CMK (cell line): ENCODE measurements around the gene ARHGAP6.
A peak's percentile ranks its signal among the peaks of the same experiment; 100 is the strongest.
"Not testable (repeated sequence)": the region's sequence is repeated elsewhere in the genome, so short reads cannot be mapped to it uniquely, and the experiment has no call there.

ENCODE experiments used
- DNase-seq: peaks from one replicate; pipeline ENCODE4 v3.0.0-alpha.2; 2010; ENCODE audit warnings: low read depth

Gene ARHGAP6

GRCh38 chrX:11395859-11396258 is 269.9 kb downstream of the ARHGAP6 start:
- DNase-seq, result no peak

- DNase-seq, result no peak
These were observed 271.6 kb downstream of the ARHGAP6 start for GRCh38 chrX:11393949-11394654.

GRCh38 chrX:11386812-11387211 is 278.9 kb downstream of the ARHGAP6 start:
- DNase-seq, result no peak

GRCh38 chrX:11386001-11386523 is 279.7 kb downstream of the ARHGAP6 start:
- no peak for DNase-seq

DNA sequence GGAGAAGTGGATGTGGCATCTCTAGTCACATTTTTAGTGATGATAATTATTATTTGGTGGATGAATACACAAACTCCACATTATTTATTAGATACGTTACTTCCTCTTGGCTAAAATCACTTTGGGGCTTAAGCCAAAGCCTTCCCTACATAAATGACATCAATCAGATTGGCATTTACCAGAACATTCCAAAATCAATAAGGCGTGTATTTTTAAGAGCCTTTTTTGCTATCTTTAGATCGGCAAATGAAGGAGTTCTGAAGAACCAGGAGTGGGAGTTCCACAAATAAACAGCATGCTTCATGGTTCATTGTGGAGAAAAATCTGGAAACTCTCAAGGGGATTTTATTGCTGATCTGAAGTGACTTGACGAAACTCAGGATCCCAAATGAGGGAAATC is 282.8 kb downstream of the ARHGAP6 start:
- no peak for DNase-seq

GRCh38 chrX:11381464-11381863 is 284.3 kb downstream of the ARHGAP6 start:
- DNase-seq, result peak; percentile 34

DNA sequence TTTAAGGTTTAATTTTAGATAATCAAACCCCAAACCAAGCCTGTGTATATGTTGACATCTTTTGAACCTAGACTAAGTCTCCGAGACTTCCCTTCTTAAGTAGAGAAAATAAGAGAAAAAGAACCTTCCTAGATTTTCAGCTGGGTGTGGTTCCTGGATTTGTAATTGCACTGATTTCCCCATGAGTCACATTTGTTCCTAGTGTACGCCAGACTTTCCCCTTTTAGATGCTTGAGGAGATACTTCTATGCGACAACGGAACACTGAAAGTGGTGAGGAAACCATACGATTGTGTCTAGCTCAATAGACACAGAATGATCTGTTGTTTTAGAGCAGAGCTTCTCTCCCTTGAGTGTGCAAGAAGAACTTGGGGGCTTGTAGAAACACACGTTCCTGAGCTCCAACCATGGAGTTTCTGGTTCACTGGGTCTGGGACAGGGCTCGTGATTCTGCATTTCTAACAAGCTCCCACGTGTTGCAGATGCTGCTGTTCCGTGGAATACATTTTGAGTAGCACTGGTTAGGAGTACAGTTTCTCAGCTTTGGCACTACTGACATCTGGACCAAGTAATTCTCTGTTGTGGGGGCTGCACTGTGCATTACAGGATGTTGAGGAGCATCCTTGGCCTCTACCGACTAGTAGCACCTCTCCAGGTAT is 285.4 kb downstream of the ARHGAP6 start:
- DNase-seq, result no peak

GRCh38 chrX:11376163-11376562 is 289.6 kb downstream of the ARHGAP6 start:
- DNase-seq, result no peak

DNA sequence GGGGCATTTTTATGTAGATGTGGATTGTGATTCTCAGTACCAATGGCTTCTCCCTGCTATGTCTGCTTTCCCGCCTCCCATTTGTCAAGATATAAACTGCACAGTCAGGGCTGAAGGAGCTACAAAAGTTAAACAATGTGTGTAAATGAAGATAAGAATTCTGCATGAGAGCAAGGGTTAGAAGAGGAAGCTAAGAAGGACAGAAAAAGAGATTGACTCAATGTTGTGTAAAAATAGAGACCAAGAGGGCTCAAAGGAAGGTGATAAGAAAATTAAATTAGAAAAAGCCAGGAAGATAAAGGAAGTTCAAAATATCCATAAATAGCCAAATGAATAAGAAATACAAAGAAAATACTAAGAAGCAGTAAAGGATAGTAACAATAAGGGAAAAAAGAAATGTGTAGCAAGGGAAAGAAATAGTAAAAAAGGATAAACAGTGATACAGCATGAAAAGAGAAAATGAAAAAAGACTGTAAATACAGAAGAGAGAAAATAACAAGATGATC is 290.1 kb downstream of the ARHGAP6 start:
- peak; percentile 49 for DNase-seq

- no peak for DNase-seq
These were observed 291.1 kb downstream of the ARHGAP6 start for GRCh38 chrX:11374570-11374969.

GRCh38 chrX:11371106-11371505 is 294.6 kb downstream of the ARHGAP6 start:
- no peak for DNase-seq

- DNase-seq, result peak; percentile 68
These were observed 297.9 kb downstream of the ARHGAP6 start for GRCh38 chrX:11367609-11368430.

- DNase-seq, result no peak
These were observed 298.6 kb downstream of the ARHGAP6 start for GRCh38 chrX:11366998-11367595.

DNA sequence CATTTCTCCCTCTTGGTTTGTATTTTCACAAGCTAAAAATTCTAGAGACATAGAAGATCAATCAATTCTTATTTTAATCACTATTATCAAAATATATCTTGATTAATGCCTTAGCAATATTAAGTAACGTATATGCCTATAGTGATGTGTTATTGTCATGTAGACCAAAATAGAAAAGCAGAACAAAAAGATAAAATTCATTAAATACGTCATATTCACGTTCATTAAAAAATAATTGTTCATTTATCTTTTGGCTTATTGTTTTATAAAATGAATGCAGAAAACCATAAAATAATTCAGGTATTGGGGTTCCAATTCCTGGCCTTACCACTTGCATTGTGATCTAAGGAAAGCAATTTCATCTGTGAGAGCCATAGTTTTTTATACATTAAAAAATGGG is 300.3 kb downstream of the ARHGAP6 start:
- DNase-seq, result no peak

DNA sequence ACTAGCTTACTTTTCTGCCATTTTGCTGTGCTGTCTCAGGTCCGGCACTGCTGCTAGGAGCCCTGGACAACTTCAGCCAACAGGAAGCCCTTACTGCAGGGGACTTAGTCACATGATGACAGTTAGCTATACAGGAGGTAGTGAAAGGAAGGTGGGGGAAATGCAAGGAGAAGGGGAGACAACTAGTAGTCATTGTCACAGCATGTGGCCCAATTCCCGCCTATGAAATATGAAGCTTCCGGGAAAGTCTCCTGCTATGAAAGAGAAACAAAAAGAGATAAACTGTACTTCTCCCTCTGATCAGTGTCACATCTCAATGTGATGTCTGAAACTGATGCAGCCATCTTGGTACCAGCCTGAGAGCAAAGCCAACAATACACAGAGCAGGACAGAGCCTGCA is 300.9 kb downstream of the ARHGAP6 start:
- no peak for DNase-seq

- DNase-seq, result not testable (repeated sequence)
These were observed 301.9 kb downstream of the ARHGAP6 start for GRCh38 chrX:11363825-11364224.

DNA sequence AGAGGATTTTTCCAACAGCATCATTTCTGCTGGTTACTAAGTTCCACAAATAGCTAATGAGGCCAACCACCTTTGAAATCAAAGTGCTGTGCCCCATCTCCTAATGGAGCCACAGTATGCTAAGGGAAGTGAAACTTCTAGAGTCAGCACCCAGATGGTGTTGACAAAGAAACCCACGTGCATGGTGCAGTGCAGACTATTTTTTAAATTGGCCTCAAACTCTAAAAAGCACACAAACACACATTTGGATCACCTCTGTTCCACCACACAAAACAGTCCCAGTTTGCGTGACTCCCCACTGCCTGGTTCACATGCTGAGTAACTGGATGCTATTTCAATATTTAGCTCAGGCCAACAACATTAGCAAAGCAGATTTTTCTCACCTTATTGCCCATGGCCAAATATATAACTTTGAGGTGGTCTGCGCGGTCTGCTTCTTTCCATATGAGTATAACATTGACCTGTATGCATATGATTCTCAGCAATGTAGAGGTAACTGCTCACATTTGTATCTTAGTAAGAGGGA is 302.6 kb downstream of the ARHGAP6 start:
- no peak for DNase-seq

- not testable (repeated sequence) for DNase-seq
These were observed 304.1 kb downstream of the ARHGAP6 start for GRCh38 chrX:11361666-11362065.

DNA sequence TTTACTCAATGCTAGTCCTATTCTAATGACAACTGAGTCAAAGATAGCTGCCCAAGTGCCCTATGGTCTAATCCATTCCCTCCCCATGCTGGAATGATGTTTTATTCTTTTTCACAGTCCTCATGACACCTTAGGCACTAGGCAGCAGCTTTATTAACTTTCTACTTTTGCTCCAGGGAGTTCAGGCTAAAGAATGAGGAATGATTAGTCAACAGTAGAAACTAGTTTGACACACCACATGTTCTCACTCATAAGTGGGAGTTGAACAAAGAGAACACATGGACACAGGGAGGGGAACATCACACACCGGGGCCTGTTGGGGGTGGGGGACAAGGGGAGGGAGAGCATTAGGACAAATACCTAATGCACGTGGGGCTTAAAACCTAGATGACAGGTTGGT is 309.8 kb downstream of the ARHGAP6 start:
- DNase-seq, result not testable (repeated sequence)

- no peak for DNase-seq
These were observed 310.3 kb downstream of the ARHGAP6 start for GRCh38 chrX:11355259-11355909.

- no peak for DNase-seq
These were observed 313.4 kb downstream of the ARHGAP6 start for GRCh38 chrX:11352296-11352741.
